PC-3 (cell line): ENCODE results near the gene ARPC4. TPM values are rescaled to one million over a fixed set of nuclear protein-coding genes. Genes with fewer than 3 reads are reported as not detected.
"Not testable (repeated sequence)": the region's sequence is repeated elsewhere in the genome, so short reads cannot be mapped to it uniquely, and the experiment has no call there.

Experiments
- ATAC-seq: fragments of 200-7000 bp; cut with Tn5 transposase; 2 replicates; pipeline ENCODE4 v1.9.1; 2020; ENCODE audit warnings: mild to moderate bottlenecking, moderate library complexity
- BruUV-seq: library from RNA; stranded (reverse); fragments of 400-500 nt; replicated peaks from 2 replicates; lab custom pipeline; 2021; lab: Mats Ljungman, UMichigan
- CTCF ChIA-PET: fragments of 300-600 bp; sonication (Branson Sonifier 250); formaldehyde crosslinking; loops from one replicate; lab custom pipeline; 2022; ENCODE audit warnings: antibody characterized with exemption; lab: Charles Lee
- POLR2A ChIA-PET: fragments of 300-600 bp; sonication (Branson Sonifier 250); formaldehyde crosslinking; loops from one replicate; lab custom pipeline; 2022; ENCODE audit warnings: antibody characterized with exemption; ENCODE audit not compliant: unreplicated experiment; lab: Charles Lee
- DNase-seq: peaks from one replicate; pipeline ENCODE4 v3.0.0-alpha.2; 2015
- H2AFZ ChIP-seq: fragments of 300-600 bp; sonication (generic); 2 replicates; pipeline ENCODE4 v1.6.0; 2016; ENCODE audit warnings: antibody characterized with exemption, low read length
- H3F3A ChIP-seq: fragments of 300-600 bp; sonication (generic); one replicate; pipeline ENCODE4 v1.6.0; 2017; ENCODE audit warnings: antibody characterized with exemption, low read length, control low read depth, mild to moderate bottlenecking; ENCODE audit not compliant: unreplicated experiment
- H3K27ac ChIP-seq: fragments of 300-600 bp; sonication (generic); 2 replicates; pipeline ENCODE4 v1.5.1; 2016; ENCODE audit warnings: mild to moderate bottlenecking, low read length
- H3K27me3 ChIP-seq: fragments of 300-600 bp; sonication (generic); 2 replicates; pipeline ENCODE4 v1.6.1; 2016; ENCODE audit warnings: low read length, mixed read lengths
- H3K36me3 ChIP-seq: fragments of 300-600 bp; sonication (generic); 2 replicates; pipeline ENCODE4 v1.6.1; 2016; ENCODE audit warnings: low read depth, mixed run types, low read length, mixed read lengths
- H3K4me1 ChIP-seq: fragments of 300-600 bp; sonication (generic); 2 replicates; pipeline ENCODE4 v1.5.1; 2016; ENCODE audit warnings: low read length; ENCODE audit not compliant: insufficient read depth
- H3K4me2 ChIP-seq: fragments of 300-600 bp; sonication (generic); 2 replicates; pipeline ENCODE4 v1.6.0; 2016; ENCODE audit warnings: low read length
- H3K4me3 ChIP-seq: fragments of 300-600 bp; sonication (generic); 2 replicates; pipeline ENCODE4 v1.5.1; 2016; ENCODE audit warnings: mild to moderate bottlenecking, low read length, mixed read lengths
- H3K79me2 ChIP-seq: fragments of 300-600 bp; sonication (generic); 2 replicates; pipeline ENCODE4 v1.6.1; 2017; ENCODE audit warnings: low read length, mixed read lengths
- H3K9ac ChIP-seq: fragments of 300-600 bp; sonication (generic); 2 replicates; pipeline ENCODE4 v1.6.0; 2016; ENCODE audit warnings: mild to moderate bottlenecking, low read length
- H3K9me2 ChIP-seq: fragments of 300-600 bp; sonication (generic); replicated peaks from 2 replicates; pipeline ENCODE4 v1.6.1; 2016; ENCODE audit warnings: mixed run types, low read length, mixed read lengths
- H3K9me3 ChIP-seq: fragments of 300-600 bp; sonication (generic); 2 replicates; pipeline ENCODE4 v1.6.1; 2016; ENCODE audit warnings: low read length, mixed read lengths
- H4K20me1 ChIP-seq: fragments of 300-600 bp; sonication (generic); 2 replicates; pipeline ENCODE4 v1.6.1; 2016; ENCODE audit warnings: low read length, mixed read lengths
- CTCF ChIP-seq: fragments of 300-600 bp; sonication (generic); conservative IDR thresholded peaks from 2 replicates; pipeline ENCODE4 v1.5.1; 2017; ENCODE audit warnings: antibody characterized with exemption, low read depth, mild to moderate bottlenecking, low read length
- EZH2 ChIP-seq: fragments of 300-600 bp; sonication (generic); IDR thresholded peaks from one replicate; pipeline ENCODE4 v1.6.1; 2017; ENCODE audit warnings: antibody characterized with exemption, mild to moderate bottlenecking, low read length; ENCODE audit not compliant: unreplicated experiment
- EZH2phosphoT487 ChIP-seq: fragments of 300-600 bp; sonication (generic); IDR thresholded peaks from 2 replicates; pipeline ENCODE4 v1.6.1; 2018; ENCODE audit warnings: mild to moderate bottlenecking, antibody characterized with exemption, low read length, borderline replicate concordance
- intact Hi-C: fragments of 100-400 bp; cut with micrococcal nuclease; formaldehyde crosslinking; loops from 2 replicates; pipeline ENCODE4 v1.9.0; 2023
- total RNA-seq: library from RNA; depleted of rRNA; stranded (reverse); fragments of >200 nt; gene quantifications from 2 replicates; pipeline ENCODE4 v1.2.3, GENCODE V29; 2014

Gene ARPC4
- total RNA-seq, 1 experiment from 2014 or later: 223 TPM

GRCh38 chr3:9846931-9847488, 54.1 kb downstream of the ARPC4 start:
- ATAC-seq: no peak
- H3K9me2 ChIP-seq: no peaks in the 10 kb centered on the region
- peaks cover 19% of the 10 kb centered on the region for H3K4me1 ChIP-seq
- TF ChIP-seq EZH2phosphoT487: no peak
- no peak for TF ChIP-seq EZH2
- no peak for TF ChIP-seq CTCF
- no peaks in the 10 kb centered on the region for H3K9me3 ChIP-seq
- H3K79me2 ChIP-seq: peaks cover 14% of the 10 kb centered on the region
- H3K4me3 ChIP-seq: no peak overlapping the region
- no peak overlapping the region for H2AFZ ChIP-seq
- ChIA-PET POLR2A (no interaction called here), CTCF (interaction anchor here (0.6 kb wide), 1 partner anchor 79 kb away, joined by 8 read pairs; no protein-coding TSS in a partner anchor)
- H3K4me2 ChIP-seq: no peak overlapping the region
- no peak overlapping the region for H3K9ac ChIP-seq
- DNase-seq: no peak
- H3K36me3 ChIP-seq: no peaks in the 10 kb centered on the region
- no peaks in the 10 kb centered on the region for H3K27me3 ChIP-seq
- intact Hi-C loops: loop anchor here (10.0 kb wide), 2 partner anchors 178 to 438 kb away; partner anchors contain the start of gene FANCD2
- no peak overlapping the region for H3K27ac ChIP-seq
- no peaks in the 10 kb centered on the region for H3F3A ChIP-seq
- no TSS peak for BruUV-seq
- no peaks in the 10 kb centered on the region for H4K20me1 ChIP-seq

- intact Hi-C loops: loop anchor here (1.0 to 10.0 kb wide), 3 partner anchors 98 to 437 kb away; partner anchors contain the start of gene FANCD2
- H3K36me3 ChIP-seq, POLR2A ChIA-PET, BruUV-seq, H4K20me1 ChIP-seq, H3K27me3 ChIP-seq, H3K4me3 ChIP-seq, H3K27ac ChIP-seq, H2AFZ ChIP-seq, H3K79me2 ChIP-seq, H3F3A ChIP-seq, CTCF ChIA-PET, H3K9ac ChIP-seq, H3K4me2 ChIP-seq, ATAC-seq, H3K9me2 ChIP-seq, H3K9me3 ChIP-seq, DNase-seq: not testable (repeated sequence)
- peaks cover 12% of the 10 kb centered on the region for H3K4me1 ChIP-seq
These were observed 55.0 kb downstream of the ARPC4 start for GRCh38 chr3:9847870-9848269.

GRCh38 chr3:9848860-9849259, 56.0 kb downstream of the ARPC4 start:
- H3F3A ChIP-seq, H3K36me3 ChIP-seq, H2AFZ ChIP-seq, BruUV-seq, H3K4me2 ChIP-seq, POLR2A ChIA-PET, H3K79me2 ChIP-seq, H3K27me3 ChIP-seq, H3K9me3 ChIP-seq, ATAC-seq, H3K27ac ChIP-seq, H3K4me3 ChIP-seq, H4K20me1 ChIP-seq, H3K9ac ChIP-seq, H3K9me2 ChIP-seq: not testable (repeated sequence)
- TF ChIP-seq CTCF: peak; percentile 56
- DNase-seq: peak; percentile 46
- CTCF ChIA-PET: interaction anchor here (0.8 to 1.0 kb wide), 3 partner anchors 63 to 84 kb away, joined by 4 to 10 read pairs (median 9); no protein-coding TSS in a partner anchor
- intact Hi-C loops: loop anchor here (1.0 to 10.0 kb wide), 4 partner anchors 67 to 436 kb away; partner anchors contain the start of gene FANCD2
- peaks cover 11% of the 10 kb centered on the region for H3K4me1 ChIP-seq

GRCh38 chr3:9851383-9851782, 58.5 kb downstream of the ARPC4 start:
- intact Hi-C loops, CTCF ChIA-PET, POLR2A ChIA-PET: not testable (repeated sequence)

GRCh38 chr3:9851926-9852325, 59.0 kb downstream of the ARPC4 start:
- H3K4me3 ChIP-seq, ATAC-seq, H3K9ac ChIP-seq, H3K27me3 ChIP-seq, intact Hi-C loops, H3K9me3 ChIP-seq, H3K79me2 ChIP-seq, H3K36me3 ChIP-seq, CTCF ChIA-PET, H3K27ac ChIP-seq, H3F3A ChIP-seq, H3K9me2 ChIP-seq, DNase-seq, H3K4me1 ChIP-seq, BruUV-seq, H4K20me1 ChIP-seq, POLR2A ChIA-PET, H3K4me2 ChIP-seq, H2AFZ ChIP-seq: not testable (repeated sequence)

More at GRCh38 chr3:9851383-9851782, 58.5 kb downstream of the ARPC4 start:
- H3K9me3 ChIP-seq, H3K9ac ChIP-seq, H3K27me3 ChIP-seq, H2AFZ ChIP-seq, DNase-seq, ATAC-seq, H3K27ac ChIP-seq, H3K36me3 ChIP-seq, H3K4me1 ChIP-seq, BruUV-seq, H4K20me1 ChIP-seq, H3K9me2 ChIP-seq, H3K79me2 ChIP-seq, H3F3A ChIP-seq, H3K4me3 ChIP-seq, H3K4me2 ChIP-seq: not testable (repeated sequence)
